ENCODE results near the gene UBE2O.
"Not testable (repeated sequence)": the region's sequence is repeated elsewhere in the genome, so short reads cannot be mapped to it uniquely, and the experiment has no call there.

Gene UBE2O

GRCh38 chr17:76350463-76350862 is 102.5 kb downstream of the UBE2O start:
- TF ChIP-seq SETDB1 (IDR thresholded peaks at IDR 0.05; ENCODE audit: insufficient read length, low read length) (no peak), ZNF426 (tag by site-specific recombination; IDR thresholded peaks at IDR 0.05) (no peak), ZNF777 (tag by site-specific recombination; IDR thresholded peaks at IDR 0.05; ENCODE audit: borderline replicate concordance) (no peak), OSR2 (tag by site-specific recombination; IDR thresholded peaks at IDR 0.05) (no peak), SP3 (tag by site-specific recombination; IDR thresholded peaks at IDR 0.05) (no peak), ZXDB (tag by site-specific recombination; IDR thresholded peaks at IDR 0.05) (no peak), PRDM6 (tag by site-specific recombination; IDR thresholded peaks at IDR 0.05) (no peak), ZNF677 (tag by site-specific recombination; IDR thresholded peaks at IDR 0.05) (no peak), ZNF76 (tag by site-specific recombination; IDR thresholded peaks at IDR 0.05; ENCODE audit: borderline replicate concordance, low read depth) (no peak), ZFP3 (tag by site-specific recombination; IDR thresholded peaks at IDR 0.05; ENCODE audit: low read depth) (no peak), ZNF10 (tag by site-specific recombination; IDR thresholded peaks at IDR 0.05) (no peak), ZNF146 (tag by site-specific recombination; IDR thresholded peaks at IDR 0.05) (no peak), ZNF514 (tag by site-specific recombination; IDR thresholded peaks at IDR 0.05) (no peak), ZNF266 (tag by site-specific recombination; IDR thresholded peaks at IDR 0.05; ENCODE audit: low read depth) (no peak), ZNF548 (tag by site-specific recombination; IDR thresholded peaks at IDR 0.05) (no peak), ZNF211 (tag by site-specific recombination; IDR thresholded peaks at IDR 0.05; ENCODE audit: low read depth) (no peak), ZNF302 (tag by site-specific recombination; IDR thresholded peaks at IDR 0.05; ENCODE audit: low read depth) (no peak), GLIS1 (tag by site-specific recombination; IDR thresholded peaks at IDR 0.05) (no peak)
- TF ChIP-seq, protein P1, sequence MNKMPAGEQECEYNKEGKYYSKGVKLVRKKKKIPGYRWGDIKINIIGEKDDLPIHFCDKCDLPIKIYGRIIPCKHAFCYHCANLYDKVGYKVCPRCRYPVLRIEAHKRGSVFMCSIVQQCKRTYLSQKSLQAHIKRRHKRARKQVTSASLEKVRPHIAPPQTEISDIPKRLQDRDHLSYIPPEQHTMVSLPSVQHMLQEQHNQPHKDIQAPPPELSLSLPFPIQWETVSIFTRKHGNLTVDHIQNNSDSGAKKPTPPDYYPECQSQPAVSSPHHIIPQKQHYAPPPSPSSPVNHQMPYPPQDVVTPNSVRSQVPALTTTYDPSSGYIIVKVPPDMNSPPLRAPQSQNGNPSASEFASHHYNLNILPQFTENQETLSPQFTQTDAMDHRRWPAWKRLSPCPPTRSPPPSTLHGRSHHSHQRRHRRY (tag by site-specific recombination; IDR thresholded peaks at IDR 0.05), result no peak
- TF ChIP-seq, protein P2, sequence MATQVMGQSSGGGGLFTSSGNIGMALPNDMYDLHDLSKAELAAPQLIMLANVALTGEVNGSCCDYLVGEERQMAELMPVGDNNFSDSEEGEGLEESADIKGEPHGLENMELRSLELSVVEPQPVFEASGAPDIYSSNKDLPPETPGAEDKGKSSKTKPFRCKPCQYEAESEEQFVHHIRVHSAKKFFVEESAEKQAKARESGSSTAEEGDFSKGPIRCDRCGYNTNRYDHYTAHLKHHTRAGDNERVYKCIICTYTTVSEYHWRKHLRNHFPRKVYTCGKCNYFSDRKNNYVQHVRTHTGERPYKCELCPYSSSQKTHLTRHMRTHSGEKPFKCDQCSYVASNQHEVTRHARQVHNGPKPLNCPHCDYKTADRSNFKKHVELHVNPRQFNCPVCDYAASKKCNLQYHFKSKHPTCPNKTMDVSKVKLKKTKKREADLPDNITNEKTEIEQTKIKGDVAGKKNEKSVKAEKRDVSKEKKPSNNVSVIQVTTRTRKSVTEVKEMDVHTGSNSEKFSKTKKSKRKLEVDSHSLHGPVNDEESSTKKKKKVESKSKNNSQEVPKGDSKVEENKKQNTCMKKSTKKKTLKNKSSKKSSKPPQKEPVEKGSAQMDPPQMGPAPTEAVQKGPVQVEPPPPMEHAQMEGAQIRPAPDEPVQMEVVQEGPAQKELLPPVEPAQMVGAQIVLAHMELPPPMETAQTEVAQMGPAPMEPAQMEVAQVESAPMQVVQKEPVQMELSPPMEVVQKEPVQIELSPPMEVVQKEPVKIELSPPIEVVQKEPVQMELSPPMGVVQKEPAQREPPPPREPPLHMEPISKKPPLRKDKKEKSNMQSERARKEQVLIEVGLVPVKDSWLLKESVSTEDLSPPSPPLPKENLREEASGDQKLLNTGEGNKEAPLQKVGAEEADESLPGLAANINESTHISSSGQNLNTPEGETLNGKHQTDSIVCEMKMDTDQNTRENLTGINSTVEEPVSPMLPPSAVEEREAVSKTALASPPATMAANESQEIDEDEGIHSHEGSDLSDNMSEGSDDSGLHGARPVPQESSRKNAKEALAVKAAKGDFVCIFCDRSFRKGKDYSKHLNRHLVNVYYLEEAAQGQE (tag by site-specific recombination; IDR thresholded peaks at IDR 0.05), result no peak
- Histone ChIP-seq H3K4me1 (ENCODE audit: control insufficient read depth, insufficient read depth, low read length) (peaks cover 12% of the 10 kb centered on the region; the same call in 1 of the 2 replicates), H3K9me3 (ENCODE audit: control insufficient read depth, insufficient read depth, low read depth, low read length) (no peaks in the 10 kb centered on the region), H3K36me3 (ENCODE audit: control insufficient read depth in 2 of 2, insufficient read depth in 1 of 2, low read length in 2 of 2) (peaks cover 29 to 39% of the 10 kb centered on the region in 2 experiments), H3K27ac (ENCODE audit: extremely low read depth, low read depth, low read length) (no peak overlapping the region), H3K4me3 (ENCODE audit: low read depth, low read length) (no peak overlapping the region)
- ChIA-PET CTCF (interaction anchor here (0.7 to 1.0 kb wide), 2 partner anchors 21 to 242 kb away, joined by 3 to 4 read pairs; no protein-coding TSS in a partner anchor), POLR2A (no interaction called here)

DNA sequence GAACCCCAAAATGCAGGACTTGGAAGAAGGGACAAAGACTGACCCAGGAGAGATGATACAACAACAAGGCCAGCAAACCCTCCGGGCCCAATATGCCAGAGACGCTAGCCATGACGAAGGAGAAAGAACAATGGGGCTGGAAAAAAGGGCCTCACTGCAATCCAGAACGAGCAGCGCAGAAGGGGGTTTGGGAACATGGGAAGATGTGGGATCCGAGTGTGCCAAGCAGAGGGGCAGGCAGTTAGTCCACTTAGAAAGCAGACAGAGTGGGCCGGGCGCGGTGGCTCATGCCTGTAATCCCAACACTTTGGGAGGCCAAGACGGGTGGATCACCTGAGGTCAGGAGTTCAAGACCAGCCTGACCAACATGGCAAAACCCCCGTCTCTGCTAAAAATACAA is 106.0 kb downstream of the UBE2O start:
- POLR2A ChIA-PET; H3K4me1 ChIP-seq (ENCODE audit: control insufficient read depth, insufficient read depth, low read length); H3K9me3 ChIP-seq (ENCODE audit: control insufficient read depth, insufficient read depth, low read depth, low read length); H3K27ac ChIP-seq (ENCODE audit: extremely low read depth, low read depth, low read length); H3K4me3 ChIP-seq (ENCODE audit: low read depth, low read length); CTCF ChIA-PET: not testable (repeated sequence)
- peaks cover 59 to 67% of the 10 kb centered on the region in 2 experiments for H3K36me3 ChIP-seq (ENCODE audit: control insufficient read depth in 2 of 2, insufficient read depth in 1 of 2, low read length in 2 of 2)
